RPMI8226 (cell line): ENCODE data around the gene PTGIR.

Experiments used
- DNase-seq: peaks from one replicate; pipeline ENCODE4 v3.0.0-alpha.2; 2015

PTGIR gene

DNA sequence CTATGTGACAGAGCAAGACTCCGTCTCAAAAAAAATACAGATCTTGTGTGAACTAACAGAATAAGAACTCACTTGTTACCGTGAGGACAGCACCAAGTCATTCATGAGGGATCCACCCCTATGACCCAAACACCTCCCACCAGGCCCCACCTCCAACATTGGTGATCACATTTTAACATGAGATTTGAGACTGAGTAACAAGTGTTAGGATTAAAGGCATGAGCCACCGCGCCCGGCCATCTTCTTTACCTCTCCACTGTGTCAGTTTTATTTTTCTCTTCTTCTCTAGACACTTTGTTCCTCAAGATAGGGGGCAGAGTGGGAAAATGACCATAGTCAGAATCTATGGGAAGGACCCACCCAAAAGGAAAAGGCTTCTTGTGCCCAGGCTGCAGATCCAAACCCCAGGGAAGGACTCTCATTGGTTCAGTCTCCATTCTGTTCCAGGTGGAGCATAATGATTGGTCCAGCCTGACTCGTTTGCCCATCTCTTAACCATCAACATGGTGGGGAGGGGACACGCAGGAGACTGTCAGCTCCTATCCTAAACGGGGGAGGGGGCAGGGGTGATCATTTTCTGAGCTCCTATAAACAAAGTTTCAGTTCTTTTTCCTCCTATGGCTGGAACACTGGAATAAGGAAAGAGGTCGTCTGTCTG, 25.0 kb downstream of the PTGIR start:
- no peak for DNase-seq

DNA sequence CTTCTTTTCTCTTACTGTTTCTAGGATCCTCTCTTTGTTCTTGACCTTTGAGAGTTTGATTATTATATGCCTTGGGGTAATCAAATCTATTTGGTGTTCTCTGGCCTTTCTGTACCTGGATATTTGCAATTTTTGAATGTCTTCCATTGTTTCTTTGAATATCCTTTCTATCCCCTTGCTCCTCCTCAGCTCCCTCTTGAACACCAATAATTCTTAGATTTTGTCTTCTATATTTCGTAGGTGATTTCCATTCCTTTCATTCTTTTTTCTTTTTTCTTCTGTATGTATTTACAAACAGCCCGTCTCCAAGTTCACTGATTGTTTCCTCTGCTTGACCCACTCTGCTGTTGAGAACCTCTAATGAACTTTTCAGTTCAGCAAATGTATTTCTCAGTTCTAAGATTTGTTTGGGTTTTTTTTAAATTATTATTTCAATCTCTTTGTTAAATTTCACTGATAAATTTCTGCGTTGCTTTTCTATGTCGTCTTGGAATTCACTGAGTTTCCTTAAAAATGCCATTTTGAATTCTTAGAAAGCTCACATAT, 26.4 kb downstream of the PTGIR start:
- DNase-seq, result no peak

DNA sequence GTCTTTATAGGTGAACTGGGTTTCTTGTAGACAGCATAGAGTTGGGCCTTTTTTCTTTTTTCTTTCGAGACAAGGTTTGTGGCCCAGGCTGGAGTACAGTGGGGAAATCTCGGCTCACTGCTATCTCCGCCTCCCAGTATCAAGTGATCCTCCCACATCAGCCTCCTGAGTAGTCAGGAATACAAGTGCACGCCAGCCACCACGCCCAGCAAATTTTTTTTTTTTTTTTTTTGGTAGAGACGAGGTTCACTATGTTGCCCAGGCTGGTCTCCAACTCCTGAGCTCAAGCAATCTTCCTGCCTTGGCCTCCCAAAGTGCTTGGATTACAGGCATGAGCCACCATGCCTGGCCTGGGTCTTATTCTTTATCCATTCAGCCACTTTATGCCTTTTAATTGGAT, 28.9 kb downstream of the PTGIR start:
- no peak for DNase-seq

DNA sequence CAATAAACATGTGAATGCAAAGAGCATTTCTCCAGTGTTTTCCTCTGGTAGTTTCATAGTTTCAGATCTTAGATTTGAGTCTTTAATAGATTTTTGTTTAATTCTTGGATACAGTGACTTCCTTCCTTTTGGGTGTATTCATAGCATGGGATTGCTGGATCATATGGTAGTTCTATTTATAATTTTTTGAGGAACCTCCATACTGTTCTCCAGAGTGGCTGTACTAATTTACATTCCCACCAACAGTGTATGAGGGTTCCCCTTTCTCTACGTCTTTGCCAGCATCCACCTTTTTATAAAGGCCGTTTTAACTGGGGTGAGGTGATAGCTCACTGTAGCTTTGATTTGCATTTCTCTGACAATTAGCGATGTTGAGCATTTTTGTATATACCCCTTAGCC, 33.0 kb downstream of the PTGIR start:
- DNase-seq, result no peak

DNA sequence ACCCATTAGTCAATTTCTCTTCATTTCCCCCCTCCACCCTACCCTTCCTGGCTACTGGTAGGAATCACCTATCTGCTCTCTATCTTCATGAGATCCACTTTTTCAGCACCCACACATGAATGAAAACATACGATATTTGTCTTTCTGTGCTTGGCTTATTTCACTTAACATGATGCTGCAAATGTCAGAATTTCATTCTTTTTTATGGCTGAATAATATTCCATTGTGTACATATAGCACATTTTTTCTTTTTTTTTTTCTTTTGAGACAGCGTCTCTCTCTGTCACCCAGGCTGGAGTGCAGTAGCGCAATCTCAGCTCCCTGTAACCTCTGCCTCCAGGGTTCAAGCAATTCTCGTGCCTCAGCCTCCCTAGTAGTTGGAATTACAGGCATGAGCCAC, 33.6 kb downstream of the PTGIR start:
- no peak for DNase-seq

DNA sequence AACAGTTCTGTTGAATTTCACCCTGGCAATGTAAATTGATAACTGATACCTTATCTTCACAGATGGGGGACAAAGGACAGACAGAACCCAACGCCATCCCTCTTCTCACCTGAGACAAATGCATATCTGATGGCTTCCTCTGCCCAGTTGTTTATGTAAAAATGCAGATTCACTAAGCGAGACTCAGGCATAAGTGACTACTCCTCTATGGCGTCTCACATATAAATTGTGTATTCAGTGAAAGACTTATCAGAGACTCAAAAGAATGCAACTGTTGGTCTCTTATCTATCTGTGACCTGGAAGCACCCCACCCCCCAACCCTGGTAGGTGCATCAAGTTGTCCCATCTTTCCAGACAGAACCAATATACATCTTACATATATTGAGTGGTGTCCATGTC, 37.0 kb downstream of the PTGIR start:
- DNase-seq, result no peak

DNA sequence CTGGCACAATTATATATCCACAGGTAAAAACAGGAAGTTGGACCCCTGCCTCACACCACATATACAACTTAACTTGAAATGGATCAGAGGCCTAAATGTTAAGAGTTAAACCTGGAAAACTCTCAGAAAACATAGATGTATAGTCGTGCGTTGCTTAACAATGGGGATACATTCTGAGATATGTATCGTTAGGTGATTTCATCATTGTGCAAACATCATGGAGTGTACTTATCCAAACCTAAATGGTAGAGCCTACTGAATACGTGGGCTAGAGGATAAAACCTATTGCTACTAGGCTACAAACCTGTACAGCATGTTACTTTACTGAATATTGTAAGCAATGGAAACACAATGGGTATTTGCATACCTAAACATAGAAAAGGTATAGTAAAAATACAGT, 38.6 kb downstream of the PTGIR start:
- no peak for DNase-seq

DNA sequence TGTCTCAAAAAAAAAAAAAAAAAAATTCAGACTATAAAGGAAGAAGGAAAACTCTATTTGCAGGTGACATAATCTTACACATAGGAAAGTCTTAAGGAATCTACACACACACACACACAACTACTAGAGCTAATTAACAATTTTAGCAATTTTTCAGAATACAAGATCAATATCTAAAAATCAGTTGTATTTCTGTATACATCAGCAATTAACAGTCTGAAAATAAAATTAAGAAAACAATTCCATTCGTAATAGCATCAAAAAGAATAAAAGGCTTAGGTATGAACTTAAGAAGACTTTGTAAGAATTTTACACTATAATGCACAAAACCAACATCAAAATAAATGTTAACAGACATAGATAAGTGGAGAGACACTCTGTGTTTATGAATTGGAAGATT, 39.4 kb downstream of the PTGIR start:
- no peak for DNase-seq

DNA sequence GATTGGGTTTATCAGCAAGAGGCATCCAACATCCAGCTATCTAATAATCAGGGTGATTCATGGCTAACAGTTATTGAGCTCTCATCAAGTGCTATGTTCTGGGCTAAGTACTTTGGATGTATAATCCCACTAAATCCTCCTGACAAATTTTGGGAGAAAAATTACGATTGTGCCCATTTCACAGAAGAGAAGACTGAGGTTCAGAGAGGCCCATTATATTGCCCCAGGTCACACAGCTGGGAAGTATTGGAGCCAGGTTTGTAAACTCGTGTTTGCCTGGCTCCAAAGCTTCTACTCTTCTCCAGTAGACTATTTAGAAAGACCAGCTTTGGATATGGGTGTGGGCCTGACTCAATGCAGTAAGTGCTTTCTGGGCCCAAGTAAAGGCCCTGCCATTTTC, 44.6 kb downstream of the PTGIR start:
- DNase-seq, result no peak

DNA sequence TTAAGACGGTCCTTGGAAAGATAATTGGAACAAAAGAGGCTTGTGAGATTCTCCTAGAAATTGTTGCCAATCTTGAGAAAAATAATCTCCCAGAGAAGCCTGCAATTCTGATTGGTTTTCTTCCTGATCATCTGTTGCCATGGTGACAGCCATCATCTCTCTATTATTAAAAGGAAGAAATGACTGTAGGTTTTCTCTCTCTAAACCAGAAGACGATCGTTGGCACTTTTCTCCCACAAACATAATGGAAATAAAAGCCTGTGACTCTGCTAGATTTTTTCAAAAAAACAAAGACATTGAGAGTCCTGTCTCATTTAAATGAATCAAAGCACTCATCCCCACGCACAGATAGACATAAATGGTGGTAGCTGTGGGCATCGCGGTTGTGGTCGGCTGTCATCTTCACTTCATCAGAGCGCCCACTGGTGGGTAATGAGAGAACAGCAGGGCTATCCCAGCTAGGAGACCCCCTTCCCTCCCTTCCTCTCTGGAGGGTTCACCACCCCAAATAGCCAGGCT, 45.5 kb downstream of the PTGIR start:
- DNase-seq, result peak; percentile 27

DNA sequence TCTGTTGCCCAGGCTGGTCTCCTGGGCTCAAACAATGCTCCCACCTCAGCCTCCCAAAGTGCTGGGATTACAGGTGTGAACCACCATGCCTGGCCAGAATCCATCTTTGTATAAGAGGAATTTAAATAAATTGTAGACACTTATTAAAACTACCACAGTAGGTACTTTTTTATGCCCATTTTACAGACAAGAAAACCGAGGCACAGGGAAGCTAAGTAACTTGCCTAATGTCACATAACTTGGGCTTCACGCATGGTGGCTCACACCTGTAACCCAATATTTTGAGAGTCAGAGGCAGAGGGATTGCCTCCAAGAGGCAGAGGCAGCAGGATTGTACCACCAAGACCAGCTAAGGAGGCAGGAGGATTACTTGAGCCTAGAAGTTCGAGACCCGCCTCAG, 46.4 kb downstream of the PTGIR start:
- no peak for DNase-seq

DNA sequence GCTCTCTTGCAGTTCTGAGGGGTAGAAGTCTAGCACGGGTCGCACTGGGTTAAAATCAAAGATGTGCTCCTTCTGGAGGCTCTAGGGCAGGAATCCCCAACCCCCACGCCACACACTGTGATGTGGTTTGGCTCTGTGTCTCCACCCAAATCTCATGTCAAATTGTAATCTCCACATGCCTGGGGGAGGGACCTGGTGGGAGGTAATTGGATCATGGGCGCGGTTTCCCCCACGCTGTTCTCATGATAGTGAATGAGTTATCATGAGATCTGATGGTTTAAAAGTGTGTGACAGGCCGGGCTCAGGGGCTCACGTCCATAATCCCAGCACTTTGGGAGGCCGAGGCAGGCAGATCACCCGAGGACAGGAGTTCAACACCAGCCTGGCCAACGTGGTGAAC, 50.4 kb downstream of the PTGIR start:
- DNase-seq, result no peak

DNA sequence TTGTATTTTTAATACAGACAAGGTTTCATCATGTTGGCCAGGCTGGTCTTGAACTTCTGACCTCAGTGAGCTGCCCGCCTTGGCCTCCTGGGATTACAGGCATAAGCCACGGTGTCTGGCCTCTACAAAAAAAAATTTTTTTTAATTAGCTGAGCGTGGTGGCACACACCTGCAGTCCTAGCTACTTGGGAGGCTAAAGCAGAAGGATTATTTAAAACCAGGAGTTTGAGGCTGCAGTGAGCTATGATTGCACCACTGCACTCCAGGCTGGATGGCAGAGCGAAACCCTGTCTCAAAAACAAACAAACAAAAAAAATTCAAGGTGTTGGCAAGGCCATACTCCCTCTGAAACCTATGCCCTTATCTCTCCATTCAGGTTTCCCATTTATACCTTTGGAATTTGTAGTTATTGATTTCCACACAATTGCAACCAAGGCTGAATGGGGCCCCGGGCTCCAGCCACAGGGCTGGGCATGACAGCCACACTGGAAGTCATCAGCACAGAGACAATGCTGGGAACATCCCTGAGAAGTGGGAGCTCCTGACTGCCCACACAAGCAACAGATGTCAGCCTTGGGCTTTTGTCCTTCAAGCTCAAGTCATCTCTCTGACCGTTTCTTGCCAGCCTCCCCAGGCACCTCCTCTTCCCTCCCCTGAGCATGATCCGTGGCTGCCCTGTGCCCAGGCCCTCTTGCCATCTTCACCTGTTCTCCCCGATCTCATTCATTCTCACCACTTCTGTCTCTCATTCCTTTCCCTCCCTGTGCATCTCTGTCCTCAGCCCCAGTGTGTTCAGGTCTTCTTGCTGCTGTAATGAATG, 51.0 kb downstream of the PTGIR start:
- no peak for DNase-seq

DNA sequence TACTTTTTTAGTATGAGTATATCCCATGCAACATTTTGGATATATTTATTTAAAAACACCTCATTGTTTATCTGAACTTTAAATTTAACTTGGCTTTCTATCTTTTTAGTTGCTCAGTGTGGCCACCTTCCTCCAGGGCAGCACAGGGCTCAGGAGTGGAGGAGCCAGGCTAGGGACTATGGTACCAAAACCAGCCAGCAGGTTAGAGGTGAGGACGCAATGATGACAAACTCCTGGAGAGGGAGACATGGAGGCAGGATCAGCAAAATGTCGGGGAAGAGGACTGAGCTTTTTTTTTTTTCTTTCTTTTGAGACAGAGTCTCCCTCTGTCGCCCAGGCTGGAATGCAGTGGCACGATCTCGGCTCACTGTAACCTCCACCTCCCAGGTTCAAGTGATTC, 53.4 kb downstream of the PTGIR start:
- peak; percentile 32 for DNase-seq
